ENCODE results near the gene NPTX1.

DNA sequence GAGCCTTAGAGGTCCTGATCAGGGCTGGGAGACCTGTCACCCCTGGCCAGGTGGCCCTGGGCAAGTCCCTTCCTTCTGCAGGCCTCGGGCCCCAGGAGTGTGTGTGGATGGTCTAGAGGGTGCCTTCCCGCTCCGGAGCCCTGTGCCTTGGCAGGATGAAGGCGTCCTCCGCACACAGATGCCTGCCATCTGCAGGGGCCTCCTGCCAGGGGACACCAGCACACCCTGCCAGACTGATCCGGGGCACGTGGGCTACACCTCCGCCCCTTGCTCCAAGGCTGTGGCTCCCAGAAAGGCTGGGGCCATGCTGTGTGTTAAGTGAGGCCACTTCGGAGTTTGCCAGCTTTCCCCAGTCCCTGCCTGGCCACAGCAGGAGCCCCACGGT lies 30.7 kb downstream of the NPTX1 start:
- TF ChIP-seq, protein P1, sequence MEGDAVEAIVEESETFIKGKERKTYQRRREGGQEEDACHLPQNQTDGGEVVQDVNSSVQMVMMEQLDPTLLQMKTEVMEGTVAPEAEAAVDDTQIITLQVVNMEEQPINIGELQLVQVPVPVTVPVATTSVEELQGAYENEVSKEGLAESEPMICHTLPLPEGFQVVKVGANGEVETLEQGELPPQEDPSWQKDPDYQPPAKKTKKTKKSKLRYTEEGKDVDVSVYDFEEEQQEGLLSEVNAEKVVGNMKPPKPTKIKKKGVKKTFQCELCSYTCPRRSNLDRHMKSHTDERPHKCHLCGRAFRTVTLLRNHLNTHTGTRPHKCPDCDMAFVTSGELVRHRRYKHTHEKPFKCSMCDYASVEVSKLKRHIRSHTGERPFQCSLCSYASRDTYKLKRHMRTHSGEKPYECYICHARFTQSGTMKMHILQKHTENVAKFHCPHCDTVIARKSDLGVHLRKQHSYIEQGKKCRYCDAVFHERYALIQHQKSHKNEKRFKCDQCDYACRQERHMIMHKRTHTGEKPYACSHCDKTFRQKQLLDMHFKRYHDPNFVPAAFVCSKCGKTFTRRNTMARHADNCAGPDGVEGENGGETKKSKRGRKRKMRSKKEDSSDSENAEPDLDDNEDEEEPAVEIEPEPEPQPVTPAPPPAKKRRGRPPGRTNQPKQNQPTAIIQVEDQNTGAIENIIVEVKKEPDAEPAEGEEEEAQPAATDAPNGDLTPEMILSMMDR (IDR thresholded peaks at IDR 0.05) = no peak
- no peak for TF ChIP-seq POLR2A (IDR thresholded peaks at IDR 0.05)

Data from adrenal gland (tissue), 5 donors.